Measurements from ENCODE around the gene ZNF112. TPM values are rescaled to one million over a fixed set of nuclear protein-coding genes. Genes with fewer than 3 reads are reported as not detected.

ZNF112 gene
- total RNA-seq, 2 donors from 2014 or later = 3.6 to 8.6 TPM

- no peak overlapping the region for H3K27ac ChIP-seq
- H3K27me3 ChIP-seq = no peaks in the 10 kb centered on the region
- intact Hi-C loops (cut with DNase I) = no loop called here
- H3K4me1 ChIP-seq = peaks cover 3% of the 10 kb centered on the region
- no peak for TF ChIP-seq POLR2A (IDR thresholded peaks at IDR 0.05)
- TF ChIP-seq CTCF (IDR thresholded peaks at IDR 0.05) = no peak
- no peaks in the 10 kb centered on the region for H3K36me3 ChIP-seq (replicated peaks in 1 of 2; ENCODE audit: insufficient read depth in 1 of 2, low read depth in 2 of 2)
- H3K4me3 ChIP-seq = no peak overlapping the region
- peaks cover 0 to 29% (median 0%) of the 10 kb centered on the region in 3 donors for H3K9me3 ChIP-seq
- ATAC-seq (no peak), DNase-seq (no peak)
- WGBS, 2 donors = 67 to 92% methylated on average over 3 of the region's 3 CpGs
These were observed 48.5 kb downstream of the ZNF112 start for GRCh38 chr19:44308011-44308410.

DNA sequence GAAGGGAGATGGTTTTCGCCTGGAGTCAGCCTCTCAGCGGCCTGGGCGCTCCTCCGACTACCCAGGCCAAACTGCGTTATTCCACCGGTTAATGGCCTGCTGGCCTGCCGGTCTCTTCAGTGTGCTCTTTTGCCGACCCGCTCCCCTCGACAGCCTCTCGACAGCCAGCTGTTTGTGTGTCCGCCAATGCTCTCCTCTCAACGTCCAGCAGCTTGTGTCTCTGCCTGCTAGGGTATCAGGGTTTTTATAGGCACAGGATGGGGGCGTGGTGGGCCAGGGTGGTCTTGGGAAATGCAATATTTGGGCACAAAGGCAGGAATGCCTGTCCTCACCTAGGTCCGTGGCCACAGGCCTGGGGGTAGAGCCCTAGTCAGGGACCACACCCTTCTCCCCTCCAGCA, 50.2 kb downstream of the ZNF112 start:
- no peaks in the 10 kb centered on the region for H3K27me3 ChIP-seq
- no peak for DNase-seq
- no peak overlapping the region for H3K27ac ChIP-seq
- peaks cover 0 to 3% of the 10 kb centered on the region in 2 donors for H3K36me3 ChIP-seq (replicated peaks in 1 of 2; ENCODE audit: insufficient read depth in 1 of 2, low read depth in 2 of 2)
- H3K4me1 ChIP-seq = peaks cover 3% of the 10 kb centered on the region
- WGBS, 2 donors = 83 to 90% methylated on average over 15 of the region's 15 CpGs
- intact Hi-C loops (cut with DNase I) = no loop called here
- TF ChIP-seq CTCF (IDR thresholded peaks at IDR 0.05) = no peak
- no peak for TF ChIP-seq POLR2A (IDR thresholded peaks at IDR 0.05)
- ATAC-seq = no peak
- H3K4me3 ChIP-seq = no peak overlapping the region
- peaks cover 0 to 19% (median 0%) of the 10 kb centered on the region in 3 donors for H3K9me3 ChIP-seq

- Histone ChIP-seq H3K27ac (peak overlapping the region in 1 of 4 donors; percentile 76), H3K36me3 (replicated peaks in 1 of 2; ENCODE audit: insufficient read depth in 1 of 2, low read depth in 2 of 2) (peaks cover 0 to 3% of the 10 kb centered on the region in 2 donors), H3K4me1 (peaks cover 3% of the 10 kb centered on the region), H3K27me3 (no peaks in the 10 kb centered on the region), H3K9me3 (peaks cover 0 to 16% (median 0%) of the 10 kb centered on the region in 3 donors), H3K4me3 (no peak overlapping the region)
- 78 to 93% methylated on average over 4 of the region's 4 CpGs for WGBS, 2 donors
- intact Hi-C loops (cut with DNase I) = no loop called here
- ATAC-seq (no peak), DNase-seq (no peak)
- no peak for TF ChIP-seq POLR2A (IDR thresholded peaks at IDR 0.05)
- TF ChIP-seq CTCF (IDR thresholded peaks at IDR 0.05) = no peak
These were observed 51.0 kb downstream of the ZNF112 start for GRCh38 chr19:44305457-44305856.

DNA sequence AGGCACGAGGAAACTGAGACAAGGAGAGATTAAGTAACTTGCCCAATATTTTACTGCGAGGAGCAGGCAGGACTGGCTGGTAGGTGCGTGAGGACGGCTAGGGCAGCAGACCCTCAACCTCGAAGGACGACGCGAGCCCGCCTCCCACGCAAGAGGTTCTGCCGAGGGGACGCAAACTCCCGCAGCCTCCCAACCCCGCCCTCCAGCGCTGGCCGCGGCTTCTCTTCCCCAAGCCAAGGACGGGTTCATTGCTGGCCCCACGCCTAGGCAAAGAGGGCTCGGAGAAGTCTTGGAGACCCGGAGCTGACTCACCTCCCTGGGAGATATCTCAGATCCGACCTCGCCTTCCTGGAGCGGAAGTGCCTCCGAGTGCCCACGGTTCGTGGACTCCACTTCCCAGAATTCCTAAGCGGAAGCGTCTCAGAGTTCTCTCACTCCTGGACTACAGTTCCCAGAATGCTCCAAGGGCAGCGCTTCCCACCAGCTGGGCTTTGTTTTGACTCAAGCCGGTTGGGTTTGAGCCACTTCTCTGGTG, 51.8 kb downstream of the ZNF112 start, which contains the start of gene ZNF235:
ZNF235 (minus strand) TSS at position 367 of the 535 bp plus-strand sequence. CDS start 1,621 bp downstream, outside the sequence.
- H3K4me3 ChIP-seq = peak within 1 kb of the TSS; percentile 72 to 87
- 0 to 1% methylated on average over 19 to 31 of the region's 31 CpGs for WGBS, 2 donors
- DNase-seq = peak; percentile 89 to 96 (median 91)
- TF ChIP-seq POLR2A (IDR thresholded peaks at IDR 0.05) (peak in 2 of 3 donors; percentile 47 to 61), CTCF (IDR thresholded peaks at IDR 0.05) (no peak)
- intact Hi-C loops (cut with DNase I) = no loop called here
- peaks cover 0 to 3% of the 10 kb centered on the region in 2 donors for H3K36me3 ChIP-seq (replicated peaks in 1 of 2; ENCODE audit: insufficient read depth in 1 of 2, low read depth in 2 of 2)
- ATAC-seq = peak; percentile 100
- no peaks in the 10 kb centered on the region for H3K27me3 ChIP-seq
- peaks cover 0 to 14% (median 0%) of the 10 kb centered on the region in 3 donors for H3K9me3 ChIP-seq
- peak within 1 kb of the TSS in 3 of 4 donors; percentile 40 to 81 (median 76) for H3K27ac ChIP-seq
- peaks cover 3% of the 10 kb centered on the region for H3K4me1 ChIP-seq
